ENCODE results near the gene PPP1R3C. TPM values are rescaled to one million over a fixed set of nuclear protein-coding genes. Genes with fewer than 3 reads are reported as not detected.

Gene PPP1R3C
- polyA plus RNA-seq, 6 donors from 2014 or later: not detected

- no peak overlapping the region for H3K4me3 Mint-ChIP-seq
- DNase-seq (no peak), ATAC-seq (ENCODE audit: low read depth in 2 of 2) (no peak)
- no peaks in the 10 kb centered on the region for H3K36me3 Mint-ChIP-seq
- H3K27me3 Mint-ChIP-seq: peaks cover 29 to 37% (median 32%) of the 10 kb centered on the region in 3 donors
- no peaks in the 10 kb centered on the region for H3K4me1 Mint-ChIP-seq
- no peak overlapping the region for H3K27ac Mint-ChIP-seq
- H3K9me3 Mint-ChIP-seq: no peaks in the 10 kb centered on the region
These were observed 42.5 kb downstream of the PPP1R3C start for GRCh38 chr10:91590142-91590903.

GRCh38 chr10:91589658-91590035, 43.2 kb downstream of the PPP1R3C start:
- Mint-ChIP-seq H3K4me1 (no peaks in the 10 kb centered on the region), H3K36me3 (no peaks in the 10 kb centered on the region), H3K9me3 (peaks cover 0 to 3% (median 2%) of the 10 kb centered on the region in 7 donors), H3K27me3 (peaks cover 27 to 41% (median 34%) of the 10 kb centered on the region in 3 donors), H3K4me3 (no peak overlapping the region), H3K27ac (no peak overlapping the region)
- ATAC-seq (ENCODE audit: low read depth in 2 of 2) (no peak), DNase-seq (no peak)

- Mint-ChIP-seq H3K27me3 (peaks cover 27 to 39% (median 38%) of the 10 kb centered on the region in 3 donors), H3K4me1 (no peaks in the 10 kb centered on the region), H3K36me3 (no peaks in the 10 kb centered on the region), H3K4me3 (no peak overlapping the region), H3K9me3 (peaks cover 0 to 5% (median 2%) of the 10 kb centered on the region in 7 donors), H3K27ac (no peak overlapping the region)
- DNase-seq (no peak), ATAC-seq (ENCODE audit: low read depth in 2 of 2) (no peak)
These were observed 43.7 kb downstream of the PPP1R3C start for GRCh38 chr10:91589015-91589657.

GRCh38 chr10:91587710-91588638, 44.9 kb downstream of the PPP1R3C start:
- no peak for DNase-seq
- Mint-ChIP-seq H3K9me3 (peaks cover 0 to 5% (median 2%) of the 10 kb centered on the region in 7 donors), H3K27me3 (peaks cover 27 to 33% (median 32%) of the 10 kb centered on the region in 3 donors), H3K4me3 (no peak overlapping the region), H3K4me1 (no peaks in the 10 kb centered on the region), H3K36me3 (no peaks in the 10 kb centered on the region), H3K27ac (no peak overlapping the region)
- no peak for ATAC-seq (ENCODE audit: low read depth in 2 of 2)

- no peak for DNase-seq
These were observed 50.7 kb downstream of the PPP1R3C start for GRCh38 chr10:91582153-91582554.

GRCh38 chr10:91579329-91579985, 53.4 kb downstream of the PPP1R3C start:
- H3K27me3 Mint-ChIP-seq: peaks cover 8 to 31% (median 18%) of the 10 kb centered on the region in 3 donors
- H3K9me3 Mint-ChIP-seq: peaks cover 0 to 12% (median 8%) of the 10 kb centered on the region in 7 donors
- ATAC-seq (ENCODE audit: low read depth in 2 of 2) (no peak), DNase-seq (no peak)
- H3K36me3 Mint-ChIP-seq: no peaks in the 10 kb centered on the region
- no peak overlapping the region for H3K27ac Mint-ChIP-seq
- no peak overlapping the region for H3K4me3 Mint-ChIP-seq
- no peaks in the 10 kb centered on the region for H3K4me1 Mint-ChIP-seq

More at GRCh38 chr10:91582153-91582554, 50.7 kb downstream of the PPP1R3C start:
- ATAC-seq (ENCODE audit: low read depth in 2 of 2): no peak
- no peaks in the 10 kb centered on the region for H3K36me3 Mint-ChIP-seq
- peaks cover 0 to 16% (median 8%) of the 10 kb centered on the region in 7 donors for H3K9me3 Mint-ChIP-seq
- peaks cover 0 to 38% (median 15%) of the 10 kb centered on the region in 3 donors for H3K27me3 Mint-ChIP-seq
- no peak overlapping the region for H3K4me3 Mint-ChIP-seq
- H3K27ac Mint-ChIP-seq: no peak overlapping the region
- no peaks in the 10 kb centered on the region for H3K4me1 Mint-ChIP-seq

Other genes with a start within 250 kb of the PPP1R3C start
- 1 to 10 TPM in 4 of 6 donors, under 1 TPM in 1, not detected in 1; 0.96 to 1.9 (median 1.8) TPM for gene HECTD2, start 222.7 kb downstream of the PPP1R3C start, polyA plus RNA-seq (ENCODE audit: low read depth in 6 of 6)
- 10 to 100 TPM; 17.9 to 32.2 (median 26.5) TPM for gene TNKS2, start 165.4 kb upstream of the PPP1R3C start, polyA plus RNA-seq (ENCODE audit: low read depth in 6 of 6)

Data from naive B cell (primary cell).